SK-N-SH (cell line): ENCODE data around the gene CCDC152.

ENCODE experiments used
- FOXJ3 ChIP-seq: sonication (generic); formaldehyde crosslinking; IDR thresholded peaks from 2 replicates; pipeline ENCODE4 v1.5.1; 2020; ENCODE audit warnings: mild to moderate bottlenecking, missing genetic modification reagents
- MXI1 ChIP-seq: IDR thresholded peaks from 2 replicates; pipeline ENCODE4 v1.6.1; 2012; ENCODE audit warnings: mild to moderate bottlenecking, low read depth, low read length, improper control_type of control experiment
- NFIC ChIP-seq: IDR thresholded peaks from 2 replicates; pipeline ENCODE4 v1.4.0; 2012; ENCODE audit warnings: borderline replicate concordance
- YY1 ChIP-seq: IDR thresholded peaks from 2 replicates; pipeline ENCODE4 v1.4.0; 2012; ENCODE audit warnings: low read depth, mild to moderate bottlenecking
- TF ChIP-seq, protein P1 (sequence below): fragments of 200-600 bp; sonication (generic); IDR thresholded peaks from 2 replicates; pipeline ENCODE4 v1.6.1; 2017; ENCODE audit warnings: antibody characterized with exemption, mild to moderate bottlenecking, moderate library complexity
- TF ChIP-seq, protein P2 (sequence below): IDR thresholded peaks from 2 replicates; pipeline ENCODE4 v1.6.1; 2012; ENCODE audit warnings: mild to moderate bottlenecking, low read depth, low read length, moderate library complexity
- TF ChIP-seq, protein P3 (sequence below): IDR thresholded peaks from 2 replicates; pipeline ENCODE4 v1.4.0; 2012; ENCODE audit warnings: low read depth

DNA sequence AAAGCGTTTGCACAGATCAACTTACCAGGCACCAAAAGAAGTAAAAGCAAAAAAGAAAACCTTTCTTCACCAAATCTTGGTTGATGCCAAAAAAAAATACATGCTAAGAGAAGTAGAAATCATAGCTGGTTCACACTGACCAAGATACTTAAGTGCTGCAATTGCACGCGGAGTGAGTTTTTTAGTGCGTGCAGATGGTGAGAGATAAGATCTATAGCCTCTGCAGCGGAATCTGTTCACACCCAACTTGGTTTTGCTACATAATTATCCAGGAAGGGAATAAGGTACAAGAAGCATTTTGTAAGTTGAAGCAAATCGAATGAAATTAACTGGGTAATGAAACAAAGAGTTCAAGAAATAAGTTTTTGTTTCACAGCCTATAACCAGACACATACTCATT, 36.4 kb upstream of the CCDC152 start:
- TF ChIP-seq, protein P1, sequence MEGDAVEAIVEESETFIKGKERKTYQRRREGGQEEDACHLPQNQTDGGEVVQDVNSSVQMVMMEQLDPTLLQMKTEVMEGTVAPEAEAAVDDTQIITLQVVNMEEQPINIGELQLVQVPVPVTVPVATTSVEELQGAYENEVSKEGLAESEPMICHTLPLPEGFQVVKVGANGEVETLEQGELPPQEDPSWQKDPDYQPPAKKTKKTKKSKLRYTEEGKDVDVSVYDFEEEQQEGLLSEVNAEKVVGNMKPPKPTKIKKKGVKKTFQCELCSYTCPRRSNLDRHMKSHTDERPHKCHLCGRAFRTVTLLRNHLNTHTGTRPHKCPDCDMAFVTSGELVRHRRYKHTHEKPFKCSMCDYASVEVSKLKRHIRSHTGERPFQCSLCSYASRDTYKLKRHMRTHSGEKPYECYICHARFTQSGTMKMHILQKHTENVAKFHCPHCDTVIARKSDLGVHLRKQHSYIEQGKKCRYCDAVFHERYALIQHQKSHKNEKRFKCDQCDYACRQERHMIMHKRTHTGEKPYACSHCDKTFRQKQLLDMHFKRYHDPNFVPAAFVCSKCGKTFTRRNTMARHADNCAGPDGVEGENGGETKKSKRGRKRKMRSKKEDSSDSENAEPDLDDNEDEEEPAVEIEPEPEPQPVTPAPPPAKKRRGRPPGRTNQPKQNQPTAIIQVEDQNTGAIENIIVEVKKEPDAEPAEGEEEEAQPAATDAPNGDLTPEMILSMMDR: no peak
- TF ChIP-seq YY1: no peak
- no peak for TF ChIP-seq NFIC
- TF ChIP-seq FOXJ3 (CRISPR knock-in tag): no peak
- TF ChIP-seq, protein P2, sequence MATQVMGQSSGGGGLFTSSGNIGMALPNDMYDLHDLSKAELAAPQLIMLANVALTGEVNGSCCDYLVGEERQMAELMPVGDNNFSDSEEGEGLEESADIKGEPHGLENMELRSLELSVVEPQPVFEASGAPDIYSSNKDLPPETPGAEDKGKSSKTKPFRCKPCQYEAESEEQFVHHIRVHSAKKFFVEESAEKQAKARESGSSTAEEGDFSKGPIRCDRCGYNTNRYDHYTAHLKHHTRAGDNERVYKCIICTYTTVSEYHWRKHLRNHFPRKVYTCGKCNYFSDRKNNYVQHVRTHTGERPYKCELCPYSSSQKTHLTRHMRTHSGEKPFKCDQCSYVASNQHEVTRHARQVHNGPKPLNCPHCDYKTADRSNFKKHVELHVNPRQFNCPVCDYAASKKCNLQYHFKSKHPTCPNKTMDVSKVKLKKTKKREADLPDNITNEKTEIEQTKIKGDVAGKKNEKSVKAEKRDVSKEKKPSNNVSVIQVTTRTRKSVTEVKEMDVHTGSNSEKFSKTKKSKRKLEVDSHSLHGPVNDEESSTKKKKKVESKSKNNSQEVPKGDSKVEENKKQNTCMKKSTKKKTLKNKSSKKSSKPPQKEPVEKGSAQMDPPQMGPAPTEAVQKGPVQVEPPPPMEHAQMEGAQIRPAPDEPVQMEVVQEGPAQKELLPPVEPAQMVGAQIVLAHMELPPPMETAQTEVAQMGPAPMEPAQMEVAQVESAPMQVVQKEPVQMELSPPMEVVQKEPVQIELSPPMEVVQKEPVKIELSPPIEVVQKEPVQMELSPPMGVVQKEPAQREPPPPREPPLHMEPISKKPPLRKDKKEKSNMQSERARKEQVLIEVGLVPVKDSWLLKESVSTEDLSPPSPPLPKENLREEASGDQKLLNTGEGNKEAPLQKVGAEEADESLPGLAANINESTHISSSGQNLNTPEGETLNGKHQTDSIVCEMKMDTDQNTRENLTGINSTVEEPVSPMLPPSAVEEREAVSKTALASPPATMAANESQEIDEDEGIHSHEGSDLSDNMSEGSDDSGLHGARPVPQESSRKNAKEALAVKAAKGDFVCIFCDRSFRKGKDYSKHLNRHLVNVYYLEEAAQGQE: no peak
- TF ChIP-seq MXI1: no peak
- TF ChIP-seq, protein P3, sequence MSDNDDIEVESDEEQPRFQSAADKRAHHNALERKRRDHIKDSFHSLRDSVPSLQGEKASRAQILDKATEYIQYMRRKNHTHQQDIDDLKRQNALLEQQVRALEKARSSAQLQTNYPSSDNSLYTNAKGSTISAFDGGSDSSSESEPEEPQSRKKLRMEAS: no peak
